HG03039 (cell line): Measurements from ENCODE around the gene TMEM165.

ENCODE experiments used
- ATAC-seq: cut with Tn5 transposase; IDR thresholded peaks from one replicate; pipeline ENCODE4 v1.9.1; 2021; ENCODE audit warnings: mild to moderate bottlenecking, moderate library complexity; ENCODE audit not compliant: unreplicated experiment

Gene TMEM165

DNA sequence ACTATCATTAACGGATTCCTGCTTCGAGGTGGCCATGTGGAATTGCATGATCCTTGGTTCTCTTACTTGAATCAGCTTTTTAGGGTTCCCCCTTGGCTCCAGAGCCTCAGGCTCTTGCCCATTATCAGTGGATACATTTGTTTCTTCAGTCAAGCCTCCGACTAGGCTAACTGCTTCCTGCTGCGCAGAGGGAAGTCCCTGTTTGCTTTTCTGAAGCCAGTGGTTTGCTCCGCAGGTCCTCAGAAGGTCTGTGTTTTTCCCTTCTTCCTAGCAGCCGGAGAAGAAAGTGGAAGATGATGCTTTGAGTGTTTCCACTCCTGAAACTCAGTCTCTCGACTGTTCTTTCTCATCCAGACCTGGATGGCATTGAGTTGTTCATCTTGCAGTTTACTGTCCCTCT lies 29.1 kb upstream of the TMEM165 start:
- no peak for ATAC-seq

DNA sequence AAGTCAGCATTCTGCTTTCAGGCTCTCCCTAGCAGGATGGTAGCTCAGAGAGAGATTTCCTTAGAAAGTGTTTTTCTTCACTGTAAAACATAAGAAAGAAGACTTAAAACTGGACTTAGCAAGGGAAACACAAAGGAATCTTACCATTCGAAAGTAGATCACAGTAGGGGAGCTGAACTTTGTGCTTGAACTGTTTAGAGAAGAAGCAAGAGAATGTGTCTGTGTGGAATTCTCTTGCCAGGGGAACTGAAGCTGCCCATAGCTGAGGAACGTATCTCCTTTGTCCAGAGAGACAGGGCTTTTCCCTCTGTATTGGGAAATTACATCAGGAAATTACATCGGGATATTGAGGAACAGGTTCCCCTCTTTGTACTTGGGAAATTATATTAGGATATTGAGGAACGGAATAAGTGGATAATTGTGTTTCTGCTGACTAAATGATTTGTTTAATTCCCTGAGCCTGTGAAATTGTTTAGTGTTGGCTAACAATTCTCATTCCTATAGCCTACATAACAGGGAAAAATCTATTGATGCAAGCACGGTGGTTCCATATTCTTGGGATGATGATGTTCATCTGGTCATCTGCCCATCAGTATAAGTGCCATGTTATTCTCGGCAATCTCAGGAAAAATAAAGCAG lies 28.6 kb upstream of the TMEM165 start:
- no peak for ATAC-seq

DNA sequence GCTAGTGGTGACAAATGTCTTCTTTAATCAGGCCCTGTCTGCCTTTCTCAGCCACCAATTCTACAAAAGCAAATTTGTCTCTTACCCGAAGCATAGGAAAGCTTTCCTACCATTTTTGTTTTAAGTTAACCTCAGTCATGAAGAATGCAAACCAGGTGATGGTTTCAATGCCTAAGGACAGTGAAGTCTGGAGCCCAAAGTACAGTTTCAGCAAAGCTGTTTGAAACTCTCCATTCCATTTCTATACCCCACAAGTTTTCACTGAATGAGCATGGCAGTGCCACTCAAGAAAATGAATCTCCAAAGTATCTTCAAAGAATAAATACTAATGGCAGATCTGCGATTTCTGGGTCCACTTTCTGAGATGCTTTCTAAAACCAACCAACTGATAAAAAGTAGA lies 25.8 kb upstream of the TMEM165 start:
- no peak for ATAC-seq

DNA sequence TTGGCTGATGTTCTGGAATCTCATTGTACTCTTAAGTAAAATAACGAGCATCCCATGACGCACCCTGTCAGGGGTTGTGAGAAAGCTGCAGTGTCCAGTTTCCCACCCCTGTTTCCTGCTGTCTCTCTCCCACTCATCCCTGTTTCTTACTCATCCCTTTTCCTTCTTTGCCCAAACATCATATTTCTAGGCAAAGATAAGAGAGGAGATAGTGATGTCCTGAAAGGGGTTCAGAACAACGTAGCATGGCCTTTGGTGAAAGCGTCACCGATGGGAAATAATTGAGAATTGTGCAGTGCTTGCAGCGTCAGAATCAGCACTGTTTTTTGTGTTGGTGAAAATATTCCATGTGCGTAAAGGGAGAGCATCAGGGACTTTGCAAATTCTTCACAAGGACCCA lies 23.5 kb upstream of the TMEM165 start:
- no peak for ATAC-seq

DNA sequence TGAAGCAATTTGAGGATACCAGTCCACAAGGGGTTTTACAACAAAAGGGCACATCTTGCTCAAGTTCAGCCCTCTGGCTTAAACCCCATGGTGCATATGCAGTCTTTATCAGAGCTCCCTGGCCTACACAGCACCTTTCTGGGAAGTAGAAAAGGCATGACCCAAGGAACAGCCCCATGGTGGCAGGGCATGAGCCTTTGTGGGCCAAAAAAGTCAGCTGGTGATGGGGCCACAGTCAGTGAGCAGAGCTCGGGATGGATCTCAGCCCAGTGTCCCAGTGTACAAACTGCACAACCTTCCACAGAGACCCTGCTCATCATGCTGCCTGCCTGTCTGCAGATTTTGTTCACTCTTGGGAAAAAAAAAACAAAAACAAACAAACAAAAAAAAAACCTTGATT lies 22.3 kb upstream of the TMEM165 start:
- ATAC-seq, result no peak

DNA sequence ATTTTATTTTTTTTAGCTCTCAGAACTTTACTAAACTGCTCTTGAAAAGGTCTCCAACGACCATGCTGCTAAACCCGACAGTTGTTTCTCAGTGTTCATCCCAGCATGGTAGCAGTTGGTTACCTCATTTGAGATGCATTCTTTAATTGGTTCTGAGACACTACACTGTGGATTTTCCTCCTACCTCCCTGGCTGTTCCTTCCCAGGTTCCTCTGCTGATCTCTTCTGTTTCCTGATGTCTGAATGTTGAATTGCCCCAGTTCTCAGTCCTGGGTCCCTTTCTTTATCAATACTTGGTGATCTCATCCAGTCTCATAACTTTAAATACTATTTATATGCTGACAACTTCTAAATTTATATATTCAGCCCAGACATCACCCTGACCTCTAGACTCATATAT lies 19.1 kb upstream of the TMEM165 start:
- no peak for ATAC-seq

DNA sequence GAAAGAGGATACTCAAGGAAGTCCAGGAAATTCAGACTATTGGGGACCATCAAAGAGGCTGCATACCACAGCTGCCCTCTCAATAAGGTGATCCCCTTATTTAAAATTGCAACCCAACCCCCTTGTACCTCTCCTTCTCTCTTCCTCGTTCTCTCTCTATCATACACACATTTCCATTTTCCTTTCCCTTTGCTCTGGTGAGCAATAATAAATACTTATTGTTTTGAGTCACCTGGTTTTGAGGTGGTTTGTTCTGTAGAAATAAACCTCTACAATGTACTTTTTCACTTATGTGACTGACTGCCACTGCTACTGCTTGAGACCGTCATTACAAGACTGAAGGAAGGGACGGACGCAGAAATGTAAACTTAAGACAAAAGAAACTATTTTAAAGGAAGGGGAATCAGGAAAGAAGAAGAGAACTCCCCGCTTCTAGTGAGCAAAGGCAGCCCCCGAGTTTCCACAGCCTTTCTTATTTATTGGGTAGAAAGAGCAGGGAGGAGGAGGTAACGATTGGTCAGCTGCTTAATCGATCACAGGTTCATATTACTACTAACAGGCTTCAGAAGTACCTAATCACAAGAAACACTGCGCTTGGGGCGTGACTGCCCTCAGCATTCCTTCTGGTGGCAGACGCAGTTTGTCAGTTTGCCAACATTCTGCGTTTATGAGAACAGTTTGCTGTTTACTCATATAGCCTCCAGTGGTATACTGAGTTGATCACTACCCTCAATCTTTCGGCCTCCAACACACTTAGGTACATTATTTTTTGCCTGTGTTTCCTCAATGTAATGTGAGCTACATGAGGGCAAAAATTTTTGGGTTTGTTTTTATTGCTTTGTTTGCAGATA lies 16.9 kb upstream of the TMEM165 start:
- ATAC-seq, result no peak

DNA sequence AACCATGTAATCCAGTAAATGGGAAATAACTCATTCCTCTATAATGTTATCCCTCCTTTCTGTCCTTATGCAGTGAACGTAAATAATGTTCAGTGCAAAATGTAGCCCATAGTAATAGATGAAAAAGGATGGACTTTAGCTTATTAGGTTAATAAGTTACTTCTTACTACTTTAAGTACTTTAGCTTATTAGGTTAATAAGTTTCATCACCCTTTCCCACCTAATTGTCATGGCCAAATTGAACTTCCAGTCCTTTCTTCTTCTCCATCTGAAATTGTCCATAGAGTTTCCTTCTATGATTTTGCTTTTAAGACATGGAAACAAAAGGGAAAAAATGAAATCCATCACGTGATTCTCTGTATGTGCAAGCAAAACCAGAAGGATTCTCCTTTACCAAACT lies 15.2 kb upstream of the TMEM165 start:
- ATAC-seq, result no peak

DNA sequence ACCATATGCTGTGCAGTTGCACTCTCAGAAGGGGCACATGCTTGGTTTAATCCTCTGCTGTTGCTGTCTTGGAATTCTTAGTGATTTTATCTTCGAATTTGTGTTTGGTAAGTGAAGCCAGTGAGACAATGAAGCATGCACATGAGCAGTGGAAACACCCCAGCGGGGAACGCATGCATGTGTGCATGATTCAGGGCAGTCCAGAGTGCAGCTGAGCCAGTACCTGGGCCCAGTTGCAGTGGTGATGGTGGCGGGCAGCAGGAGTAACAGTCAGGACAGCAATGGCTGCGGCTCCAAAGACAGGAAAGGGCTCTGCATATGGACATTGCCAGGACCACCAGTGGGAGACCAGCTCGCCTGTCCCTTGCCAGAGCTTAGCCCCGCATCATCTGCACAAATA lies 14.3 kb upstream of the TMEM165 start:
- ATAC-seq, result no peak

DNA sequence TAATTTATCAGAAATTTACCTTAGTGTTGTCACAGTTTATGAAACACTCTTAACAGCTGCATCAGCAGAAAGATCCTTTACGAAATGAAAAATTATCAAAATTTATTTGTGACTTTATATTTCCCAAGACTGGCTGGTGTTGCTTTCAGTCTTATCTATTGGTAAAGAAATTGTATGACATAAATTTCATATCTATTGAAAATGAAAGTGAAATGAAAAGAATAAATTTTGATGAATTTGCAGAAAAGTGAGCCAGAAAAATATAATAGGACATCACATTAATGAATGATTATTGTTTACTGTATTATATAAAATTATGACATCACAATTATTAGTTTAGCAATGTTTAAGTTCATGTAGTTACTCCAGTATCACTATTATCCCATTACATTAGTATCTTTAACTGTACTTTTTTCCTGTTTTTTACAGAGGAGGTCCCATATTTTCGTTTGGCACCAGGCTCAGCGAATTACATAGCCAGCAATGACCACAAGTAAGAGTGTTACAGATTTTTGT lies 13.2 kb upstream of the TMEM165 start:
- ATAC-seq, result no peak

DNA sequence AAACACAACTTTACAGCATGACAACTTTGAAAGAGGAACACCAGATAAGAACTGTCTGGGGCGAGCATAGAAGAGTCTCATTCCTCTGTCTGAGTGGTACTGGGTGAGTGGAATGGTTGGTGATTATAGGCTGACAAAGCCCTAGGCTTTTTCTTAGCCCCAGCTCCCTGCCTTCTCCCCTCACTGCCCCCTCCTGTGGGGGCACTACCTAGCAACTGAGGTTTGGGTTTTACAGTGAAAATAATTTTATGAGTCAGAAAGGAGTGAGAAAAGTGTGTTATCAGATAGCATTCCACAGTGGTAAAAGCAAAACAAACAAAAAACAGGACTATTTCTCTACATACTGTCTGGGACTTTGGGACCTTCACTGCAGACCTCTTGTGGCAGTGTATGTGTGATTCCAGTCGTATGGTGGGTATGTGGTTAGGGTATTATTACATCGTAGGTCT lies 10.5 kb upstream of the TMEM165 start:
- ATAC-seq, result no peak

DNA sequence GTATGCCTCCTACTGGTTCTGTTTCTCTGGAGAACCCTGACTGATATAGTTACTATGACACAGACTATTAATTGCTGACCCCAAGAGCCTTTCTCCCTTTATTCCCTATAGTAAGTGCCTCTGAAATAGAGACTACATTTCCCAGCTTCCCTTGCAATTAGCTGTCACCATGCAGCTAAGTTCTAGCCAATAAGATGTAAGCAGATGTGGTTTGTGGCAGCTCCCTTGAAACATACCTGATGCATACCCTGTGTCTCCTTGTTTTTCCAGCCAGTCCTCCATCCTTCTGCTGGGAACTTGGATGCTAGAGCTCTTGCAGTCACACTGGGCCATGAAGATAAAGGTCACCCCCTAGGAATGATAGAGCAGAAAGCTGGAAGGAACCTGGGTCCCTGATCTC lies 9.7 kb upstream of the TMEM165 start:
- no peak for ATAC-seq

DNA sequence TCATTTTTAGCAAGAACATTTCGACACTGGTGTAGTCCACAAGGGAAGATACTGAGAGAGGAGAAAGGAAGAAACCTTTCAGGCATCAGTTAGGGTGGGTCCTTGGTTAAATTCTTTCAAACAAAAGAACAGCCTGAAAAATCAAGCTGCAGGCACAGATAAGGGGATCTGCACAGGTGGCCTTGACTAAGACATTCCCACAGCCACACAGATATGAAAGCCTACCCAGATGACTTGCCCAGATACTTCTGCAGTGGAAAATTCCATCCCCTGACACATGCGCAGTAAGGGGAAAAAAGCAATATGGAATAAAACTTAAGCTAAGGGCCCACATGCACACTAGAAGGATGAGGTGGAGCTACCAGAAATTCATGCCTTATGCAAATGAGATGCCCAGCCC lies 8.9 kb upstream of the TMEM165 start:
- ATAC-seq, result no peak

DNA sequence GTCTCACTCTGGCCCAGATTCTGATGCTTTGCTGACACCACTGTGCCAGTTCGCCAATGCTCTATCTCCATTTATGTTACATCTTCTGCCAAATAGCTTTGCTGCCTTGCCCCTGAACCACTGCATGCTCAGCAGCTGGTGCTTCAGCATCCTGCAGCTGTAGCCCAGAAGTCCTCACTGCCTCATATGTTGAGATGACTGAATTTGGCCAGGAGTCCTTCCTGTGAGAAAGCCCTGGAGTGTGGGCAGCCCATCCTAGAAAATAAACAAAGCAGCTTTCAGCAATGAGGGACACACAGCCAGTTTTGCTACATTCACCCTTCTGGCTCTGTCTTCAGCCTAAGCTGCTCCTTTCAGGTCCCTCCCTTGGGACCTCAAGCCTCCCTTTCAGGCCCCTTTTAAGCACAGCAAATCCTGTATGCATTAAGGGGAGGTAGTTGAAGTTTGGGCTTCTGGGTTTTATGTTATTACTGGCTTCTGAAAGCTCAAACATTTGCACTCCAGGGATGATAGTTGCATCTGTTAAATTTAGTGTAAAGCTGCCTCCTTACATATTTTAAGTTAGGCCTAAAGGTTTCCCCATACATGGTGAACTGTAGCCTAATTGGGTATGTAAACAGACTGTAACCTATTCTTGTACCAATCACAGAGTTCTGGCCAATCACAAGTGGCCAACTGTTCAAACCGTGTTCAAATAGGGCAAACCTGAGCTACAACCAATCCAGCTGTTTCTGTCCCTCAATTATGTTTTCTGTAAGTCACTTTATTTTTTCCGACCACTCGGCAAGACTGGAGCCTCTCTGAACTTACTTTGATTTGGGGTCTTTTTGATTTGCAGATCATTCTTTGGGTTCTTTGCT lies 2.1 kb upstream of the TMEM165 start:
- no peak for ATAC-seq

DNA sequence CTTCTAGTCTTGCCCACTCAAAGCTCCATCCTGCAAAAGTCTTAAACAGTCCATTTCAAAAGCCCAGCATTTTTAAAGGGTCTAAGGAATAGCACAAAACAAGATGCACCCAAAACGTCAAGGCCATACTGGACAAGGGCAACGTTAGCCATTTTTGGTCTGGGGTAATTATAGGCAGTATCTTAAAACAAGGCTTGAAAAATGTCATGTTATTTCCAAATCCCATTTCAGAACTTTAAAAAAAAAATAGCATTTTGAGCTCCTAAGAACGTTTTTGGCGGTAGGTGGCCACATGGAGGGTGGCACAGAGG lies 584 bp upstream of the TMEM165 start:
- no peak for ATAC-seq

DNA sequence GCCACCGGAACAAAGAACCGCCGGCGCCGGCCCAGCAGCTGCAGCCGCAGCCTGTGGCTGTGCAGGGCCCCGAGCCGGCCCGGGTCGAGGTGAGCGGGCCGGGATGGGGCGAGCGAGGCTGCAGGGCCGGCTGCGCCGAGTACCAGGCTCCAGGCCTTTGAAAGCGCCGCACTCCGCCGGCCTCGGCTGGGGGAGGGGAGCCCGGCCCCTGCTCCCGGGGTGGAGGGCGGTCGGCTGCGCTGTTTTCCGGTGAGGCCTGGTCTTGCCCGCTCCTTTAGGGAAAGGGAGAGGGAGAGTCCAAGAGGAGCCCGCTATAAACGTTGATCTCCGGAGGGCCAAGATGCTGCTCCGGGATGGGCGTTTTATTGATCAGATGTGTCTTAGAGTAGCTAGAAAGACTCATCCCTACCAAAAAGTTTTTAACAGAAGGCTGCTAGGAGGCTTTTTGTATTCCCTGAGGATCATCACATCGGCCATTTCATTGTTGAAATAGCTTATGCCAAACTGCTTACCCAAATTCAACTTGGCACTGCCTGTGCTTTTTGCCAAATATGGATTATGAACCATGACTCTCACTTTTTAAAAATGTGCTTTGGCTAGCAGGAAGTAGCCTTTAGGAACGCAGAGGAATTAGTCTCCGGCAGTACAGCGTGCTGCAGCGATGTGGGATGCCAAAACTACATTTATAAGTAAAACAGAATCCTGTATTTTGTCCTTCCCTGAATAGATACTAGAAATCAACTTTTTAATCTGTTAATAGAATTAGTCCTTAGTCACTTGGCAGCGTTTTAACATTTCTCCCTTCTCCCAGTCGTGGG lies 760 bp downstream of the TMEM165 start:
- ATAC-seq, result peak; percentile 26

DNA sequence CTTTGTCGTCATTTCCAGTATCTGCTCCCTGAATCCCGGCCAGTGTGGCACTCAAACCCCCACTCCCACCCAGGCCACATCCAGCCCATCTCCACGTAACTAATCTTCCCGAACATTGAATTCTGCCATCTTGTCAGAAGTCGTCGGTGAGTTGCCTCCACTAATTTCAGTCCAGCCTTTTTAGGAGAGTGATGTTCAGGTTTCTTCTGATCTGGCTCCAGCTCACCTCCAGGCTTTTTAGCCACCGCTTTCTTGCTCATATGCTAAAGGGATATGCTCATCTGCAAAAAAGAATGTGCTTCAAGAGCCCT lies 1.3 kb downstream of the TMEM165 start:
- ATAC-seq, result no peak

DNA sequence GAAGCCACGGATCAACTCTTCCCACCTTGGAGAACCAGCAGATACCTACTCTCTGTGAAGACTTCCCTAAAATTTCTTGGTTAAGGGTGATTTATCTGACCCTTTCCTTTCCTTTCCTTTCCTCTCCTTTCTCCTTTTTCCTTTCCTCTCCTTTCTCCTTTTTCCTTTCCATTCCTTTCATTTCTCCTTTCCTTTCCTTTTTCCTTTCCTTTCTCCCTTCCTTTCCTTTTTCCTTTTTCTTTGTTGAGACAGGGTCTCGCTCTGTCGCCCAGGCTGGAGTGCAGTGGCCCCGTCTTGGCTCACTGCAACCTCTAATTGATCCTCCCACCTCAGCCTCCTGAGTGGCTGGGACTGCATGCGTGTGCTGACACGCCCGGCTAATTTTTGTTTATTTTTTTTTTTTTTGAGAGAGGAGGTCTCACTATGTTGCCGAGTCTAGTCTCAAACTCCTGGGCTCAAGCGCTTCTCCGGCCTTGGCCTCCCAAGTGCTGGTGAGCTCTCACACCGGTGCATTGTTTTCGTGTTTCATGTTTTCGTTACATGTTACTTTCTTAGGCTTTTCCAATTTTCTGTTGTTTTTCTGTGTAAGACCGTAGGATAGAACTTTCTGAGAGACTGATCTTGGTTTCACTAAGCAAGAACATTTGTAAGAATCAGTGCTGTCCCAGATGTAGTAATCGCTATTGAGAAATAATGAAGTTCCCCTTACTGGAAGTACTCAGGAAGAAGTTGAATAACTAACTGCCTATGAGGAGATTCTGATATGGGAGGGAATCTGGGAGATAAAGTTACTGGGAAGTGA lies 2.0 kb downstream of the TMEM165 start:
- no peak for ATAC-seq

DNA sequence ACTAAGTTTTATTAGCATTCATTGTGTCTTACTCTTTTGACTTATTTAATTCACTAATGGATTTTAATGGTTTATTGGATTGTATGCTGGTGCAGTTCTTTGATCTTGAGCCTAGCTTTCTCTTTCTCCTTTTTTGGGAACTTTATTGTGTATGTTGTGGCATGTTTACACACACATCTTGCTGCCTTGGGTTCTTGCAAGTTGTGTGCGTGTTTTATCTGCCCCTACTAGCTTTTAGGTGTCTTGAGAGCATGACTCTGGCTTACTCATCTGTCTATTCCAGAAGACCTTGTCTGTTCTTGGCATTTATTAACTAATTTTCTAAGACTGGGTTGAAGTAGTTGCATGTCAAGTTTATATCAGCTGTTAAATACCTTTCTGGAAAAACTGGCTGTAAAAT lies 2.7 kb downstream of the TMEM165 start:
- no peak for ATAC-seq

DNA sequence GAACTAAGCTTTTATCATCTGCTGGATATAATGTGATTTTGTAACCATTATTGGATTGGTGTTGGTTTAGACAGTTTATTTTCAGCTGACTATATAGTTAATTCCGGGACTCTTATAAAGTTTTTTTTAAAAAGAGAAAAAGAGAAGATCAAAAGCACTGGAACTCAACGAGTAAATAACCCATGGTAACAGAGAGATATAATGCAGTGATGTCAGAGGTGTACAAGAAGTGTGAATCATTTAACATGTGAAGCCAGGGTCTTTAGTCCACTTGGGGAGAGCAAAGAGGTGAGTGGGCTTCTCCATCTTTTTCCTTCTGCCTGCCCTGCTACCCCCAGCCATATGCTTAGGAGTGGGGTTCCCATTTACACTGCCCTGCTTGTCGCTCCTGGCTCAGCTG lies 3.2 kb downstream of the TMEM165 start:
- no peak for ATAC-seq
